Transverse colon (tissue), 3 donors: Measurements from ENCODE around the gene RAB26.
"Not testable (repeated sequence)": the region's sequence is repeated elsewhere in the genome, so short reads cannot be mapped to it uniquely, and the experiment has no call there.

Experiments used
- POLR2A ChIP-seq: fragments of 450-650 bp; IDR thresholded peaks from one replicate; pipeline ENCODE4 v1.6.1; 2016; ENCODE audit warnings: antibody characterized with exemption, mild to moderate bottlenecking, moderate library complexity
- TF ChIP-seq, protein P1 (sequence below), 5 experiments: fragments of 200-600 bp in 3 of 5; fragments of 450-650 bp in 2 of 5; sonication (generic) in 3 of 5; IDR thresholded peaks; 1 replicate in 2 of 5; 2 replicates in 3 of 5; pipeline ENCODE4 v1.5.1; 2016 to 2017; ENCODE audit warnings: antibody characterized with exemption in 5 of 5, inconsistent platforms in 3 of 5, mild to moderate bottlenecking in 2 of 5, moderate library complexity in 1 of 5

DNA sequence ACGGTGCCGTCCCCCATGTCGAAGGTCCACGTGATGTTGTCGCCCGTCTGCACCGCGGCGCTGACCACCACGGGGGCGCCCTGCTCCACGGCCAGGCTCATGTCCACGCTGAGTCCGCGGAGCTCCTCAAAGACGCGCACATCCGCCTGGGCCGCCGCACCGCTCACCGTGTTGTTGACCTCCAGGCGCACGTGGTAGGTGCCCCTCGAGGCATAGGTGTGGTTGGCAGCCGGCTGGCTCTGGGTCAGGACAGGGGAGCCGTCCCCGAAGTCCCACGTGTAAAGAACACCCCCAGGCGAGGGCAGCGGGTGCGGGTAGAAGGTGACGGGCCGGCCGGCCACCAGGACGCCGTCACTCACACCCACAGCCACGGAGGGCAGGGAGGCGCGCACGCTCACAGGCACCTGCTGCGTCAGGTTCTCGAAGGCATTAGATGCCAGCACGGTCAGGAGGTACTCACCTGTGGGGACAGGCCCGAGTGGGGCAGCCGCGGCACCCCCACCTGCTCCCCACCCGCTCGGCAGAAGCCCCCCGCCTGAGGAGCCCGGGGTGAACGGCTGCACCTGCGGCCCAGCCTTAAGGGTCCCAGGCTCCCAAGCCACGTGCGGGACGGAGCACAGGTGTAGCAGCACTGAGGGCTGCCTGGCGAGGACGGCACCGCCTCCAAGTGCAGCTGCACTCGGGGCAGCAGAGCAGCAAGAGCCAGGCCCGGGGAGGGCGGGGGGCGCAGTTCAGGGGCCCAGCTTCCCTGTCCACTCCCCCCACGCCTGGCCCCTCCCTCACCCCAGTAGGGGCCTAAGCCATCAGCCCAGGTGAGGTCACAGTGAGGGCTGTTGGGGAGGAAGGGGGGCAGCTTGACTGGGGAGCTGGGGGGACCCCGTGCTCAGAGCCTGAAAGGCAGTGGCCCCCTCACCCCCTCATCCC, 36.8 kb upstream of the RAB26 start:
- TF ChIP-seq, protein P1, sequence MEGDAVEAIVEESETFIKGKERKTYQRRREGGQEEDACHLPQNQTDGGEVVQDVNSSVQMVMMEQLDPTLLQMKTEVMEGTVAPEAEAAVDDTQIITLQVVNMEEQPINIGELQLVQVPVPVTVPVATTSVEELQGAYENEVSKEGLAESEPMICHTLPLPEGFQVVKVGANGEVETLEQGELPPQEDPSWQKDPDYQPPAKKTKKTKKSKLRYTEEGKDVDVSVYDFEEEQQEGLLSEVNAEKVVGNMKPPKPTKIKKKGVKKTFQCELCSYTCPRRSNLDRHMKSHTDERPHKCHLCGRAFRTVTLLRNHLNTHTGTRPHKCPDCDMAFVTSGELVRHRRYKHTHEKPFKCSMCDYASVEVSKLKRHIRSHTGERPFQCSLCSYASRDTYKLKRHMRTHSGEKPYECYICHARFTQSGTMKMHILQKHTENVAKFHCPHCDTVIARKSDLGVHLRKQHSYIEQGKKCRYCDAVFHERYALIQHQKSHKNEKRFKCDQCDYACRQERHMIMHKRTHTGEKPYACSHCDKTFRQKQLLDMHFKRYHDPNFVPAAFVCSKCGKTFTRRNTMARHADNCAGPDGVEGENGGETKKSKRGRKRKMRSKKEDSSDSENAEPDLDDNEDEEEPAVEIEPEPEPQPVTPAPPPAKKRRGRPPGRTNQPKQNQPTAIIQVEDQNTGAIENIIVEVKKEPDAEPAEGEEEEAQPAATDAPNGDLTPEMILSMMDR (IDR thresholded peaks at IDR 0.05), result not testable (repeated sequence)
- not testable (repeated sequence) for TF ChIP-seq POLR2A
